Left hindlimb (tissue), 1 donor: ENCODE results near the gene MVK.
"Not testable (repeated sequence)": the region's sequence is repeated elsewhere in the genome, so short reads cannot be mapped to it uniquely, and the experiment has no call there.

Source experiments
- DNase-seq: peaks from one replicate; pipeline ENCODE4 v3.0.0-alpha.2; 2018

Gene MVK

DNA sequence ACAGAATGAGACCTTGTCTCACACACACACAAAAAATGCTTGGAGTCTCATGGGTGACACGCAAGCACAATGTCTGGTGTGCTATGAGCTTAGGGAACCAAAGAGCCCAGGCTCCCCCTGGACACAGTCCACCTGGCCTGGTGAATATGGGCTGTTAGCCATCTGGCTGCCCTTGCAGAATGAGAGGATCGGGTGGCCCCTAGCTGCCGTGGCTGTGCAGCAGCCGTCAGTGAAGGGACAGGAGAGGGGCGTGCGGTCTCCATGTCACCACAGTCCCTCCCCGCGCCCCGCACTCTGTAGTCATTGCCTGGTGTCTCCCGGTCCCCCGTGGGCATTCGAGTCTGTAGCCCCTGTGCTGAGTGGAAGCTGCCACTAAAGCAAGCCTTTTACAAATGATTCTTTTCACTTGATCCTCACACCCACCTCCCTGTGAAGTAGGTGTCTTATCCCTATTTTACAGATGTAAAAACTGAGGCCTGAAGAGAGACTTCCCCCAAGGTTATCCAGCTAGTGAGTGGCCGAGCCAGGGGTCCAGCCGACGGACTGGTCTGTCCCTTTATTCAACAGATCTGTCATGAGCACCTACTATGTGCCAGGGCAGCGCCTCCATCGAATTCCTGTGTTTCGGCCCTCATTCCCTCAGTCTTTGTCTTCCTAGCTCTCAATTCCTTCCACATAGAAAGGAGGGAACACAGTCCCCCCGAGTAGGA, 18.8 kb downstream of the MVK start:
- DNase-seq, result no peak

DNA sequence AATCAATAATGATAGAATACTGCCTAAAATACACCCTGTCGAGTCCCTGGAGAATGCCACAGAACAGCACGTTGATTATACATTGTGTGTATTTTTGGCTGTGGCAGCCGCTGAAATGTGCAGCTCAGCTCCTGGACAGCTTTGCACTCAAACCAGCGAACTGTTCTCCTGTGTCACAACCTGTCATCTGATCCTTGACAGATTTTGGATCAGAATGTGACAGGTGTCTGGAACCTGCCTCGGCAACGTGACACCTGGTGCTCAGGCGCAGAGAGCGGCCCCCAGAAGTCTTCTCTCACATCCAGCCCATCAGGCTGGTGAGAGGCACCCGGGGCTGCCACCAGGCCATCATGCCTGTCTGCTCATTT, 19.3 kb downstream of the MVK start:
- DNase-seq, result no peak

DNA sequence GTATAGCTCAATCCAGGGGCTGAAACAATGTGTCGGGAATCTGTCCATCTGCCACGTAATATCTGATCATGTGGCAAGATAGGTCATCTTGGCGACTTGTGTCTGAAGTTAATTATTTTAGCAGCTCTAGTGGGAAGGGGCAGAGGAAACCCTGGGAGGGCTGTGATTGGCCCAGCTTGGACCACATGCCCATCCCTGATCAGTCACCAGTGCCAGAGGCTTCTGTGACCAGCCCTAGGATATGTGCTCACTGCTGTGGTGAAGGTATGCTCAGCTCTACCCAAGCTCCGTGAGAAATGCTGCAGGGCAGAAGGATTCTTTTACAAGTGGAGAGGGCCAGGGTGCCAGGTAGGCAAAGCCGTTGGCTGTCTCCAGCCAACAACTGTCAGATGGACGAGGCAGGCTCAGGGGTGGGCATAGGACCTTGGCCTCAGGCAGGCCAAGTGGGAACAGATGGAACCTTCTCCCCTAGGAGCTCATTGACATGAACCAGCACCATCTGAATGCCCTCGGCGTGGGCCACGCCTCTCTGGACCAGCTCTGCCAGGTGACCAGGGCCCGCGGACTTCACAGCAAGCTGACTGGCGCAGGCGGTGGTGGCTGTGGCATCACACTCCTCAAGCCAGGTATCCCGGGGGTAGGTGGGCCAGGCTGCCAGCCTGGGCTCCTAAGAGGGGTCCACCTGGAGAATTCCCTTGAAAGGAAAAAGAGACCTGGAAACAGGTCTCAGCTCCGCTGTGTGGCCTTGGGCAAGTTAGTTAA, 21.1 kb downstream of the MVK start:
- no peak for DNase-seq

DNA sequence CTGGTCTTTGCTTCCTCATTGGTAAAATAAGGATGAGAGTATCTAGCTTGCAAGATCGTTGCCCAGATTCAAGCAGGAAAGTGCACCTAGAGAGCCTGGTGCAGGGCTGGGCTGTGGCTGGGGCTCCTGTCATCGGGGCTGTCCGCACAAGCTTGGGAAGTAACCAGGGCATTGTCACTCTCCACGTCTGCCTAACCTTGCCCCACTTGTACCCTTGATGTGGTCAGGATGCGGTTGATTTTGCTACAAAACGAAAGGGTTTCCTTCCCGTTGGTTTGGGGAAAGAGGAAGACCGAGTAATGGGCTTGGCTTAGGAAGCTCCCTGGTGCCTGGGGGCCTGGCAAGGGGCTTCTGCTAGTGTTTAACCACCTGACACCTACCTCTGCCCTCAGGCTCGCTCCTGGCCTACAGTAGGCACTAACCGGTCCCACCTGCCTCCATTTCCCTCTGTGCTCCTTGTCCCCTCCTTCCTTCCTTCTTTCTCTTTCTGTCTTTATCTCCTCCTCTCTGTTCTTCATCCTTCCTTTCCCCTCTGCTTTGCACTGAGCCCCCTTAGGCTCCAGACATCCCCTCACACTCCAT, 21.8 kb downstream of the MVK start:
- DNase-seq, result no peak

DNA sequence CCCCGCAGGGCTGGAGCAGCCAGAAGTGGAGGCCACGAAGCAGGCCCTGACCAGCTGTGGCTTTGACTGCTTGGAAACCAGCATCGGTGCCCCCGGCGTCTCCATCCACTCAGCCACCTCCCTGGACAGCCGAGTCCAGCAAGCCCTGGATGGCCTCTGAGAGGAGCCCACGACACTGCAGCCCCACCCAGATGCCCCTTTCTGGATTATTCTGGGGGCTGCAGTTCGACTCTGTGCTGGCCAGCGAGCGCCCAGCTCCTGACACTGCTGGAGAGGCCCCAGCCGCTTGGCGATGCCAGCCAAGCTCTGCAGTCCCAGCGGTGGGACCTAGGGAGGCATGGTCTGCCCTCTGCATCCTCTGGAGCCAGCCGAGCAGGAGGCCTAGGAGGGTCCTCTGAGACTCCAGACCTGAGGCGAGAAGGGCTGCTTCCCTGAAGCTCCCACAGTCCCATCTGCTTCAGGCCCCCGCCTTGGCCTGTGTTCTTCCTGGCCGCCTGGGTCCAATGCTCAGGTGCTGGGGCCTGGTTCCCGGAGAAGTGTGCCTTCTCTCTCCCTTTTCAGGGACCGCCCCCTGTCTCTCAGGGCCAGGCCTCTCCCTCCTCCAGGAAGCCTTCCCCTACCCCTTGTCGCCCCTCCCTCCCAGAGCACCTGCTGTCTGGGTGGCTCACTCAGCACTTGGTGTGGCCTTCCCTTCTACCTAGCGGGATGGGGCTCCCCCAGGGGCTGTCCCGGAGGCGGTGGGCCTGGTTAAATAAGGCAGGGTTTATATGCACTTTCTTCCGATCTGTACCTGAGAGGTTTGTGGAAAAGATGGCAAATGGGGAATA, 23.0 kb downstream of the MVK start:
- DNase-seq, result no peak

DNA sequence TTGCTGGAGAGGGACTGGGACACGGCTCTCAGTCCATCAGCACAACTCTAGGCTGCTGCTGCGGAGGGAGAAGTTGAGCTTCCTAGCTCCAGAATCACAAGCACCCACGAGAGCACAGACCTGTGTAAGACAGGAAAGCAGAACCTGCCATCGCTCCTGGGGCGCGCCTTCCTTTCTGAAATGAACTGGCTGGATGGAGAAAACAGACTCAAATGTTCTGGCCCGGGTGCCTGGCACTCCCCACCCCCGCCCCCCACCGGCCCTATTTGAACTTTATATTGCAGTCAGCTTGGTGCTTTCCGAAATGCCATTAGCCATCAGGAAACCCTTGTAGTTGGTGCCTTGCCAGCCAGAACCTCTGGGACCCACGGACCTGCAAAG, 23.8 kb downstream of the MVK start:
- no peak for DNase-seq

DNA sequence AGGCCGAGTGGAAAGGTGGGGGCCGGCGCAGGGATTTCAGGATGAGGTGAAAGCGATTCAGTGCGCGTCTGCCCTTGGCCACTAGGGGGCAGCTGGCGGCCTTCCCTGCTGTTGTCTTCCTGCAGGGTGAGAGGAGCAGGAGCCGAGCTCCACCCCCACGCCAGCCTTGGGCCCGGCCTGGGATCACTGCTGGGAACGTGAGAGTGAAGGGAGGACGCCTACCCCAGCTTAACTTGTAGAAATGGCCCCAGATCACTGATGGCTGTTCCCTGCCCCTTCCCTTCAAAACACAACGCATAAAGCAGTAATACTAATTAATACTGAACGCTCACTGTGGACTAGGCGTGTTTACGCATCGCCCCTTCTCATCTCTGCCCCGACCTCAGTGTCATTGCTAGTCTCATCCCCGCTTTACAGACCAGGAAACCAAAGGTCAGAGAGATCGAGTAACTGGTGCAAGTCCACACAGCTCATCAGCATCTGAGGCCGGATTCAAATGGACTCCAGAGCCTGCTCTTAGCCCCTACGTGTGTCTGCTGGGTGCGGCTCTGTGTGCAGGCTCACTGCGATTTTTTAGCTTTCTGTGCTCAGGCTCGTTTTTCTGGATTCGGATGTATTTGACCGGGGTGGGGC, 24.3 kb downstream of the MVK start:
- peak; percentile 92 for DNase-seq

DNA sequence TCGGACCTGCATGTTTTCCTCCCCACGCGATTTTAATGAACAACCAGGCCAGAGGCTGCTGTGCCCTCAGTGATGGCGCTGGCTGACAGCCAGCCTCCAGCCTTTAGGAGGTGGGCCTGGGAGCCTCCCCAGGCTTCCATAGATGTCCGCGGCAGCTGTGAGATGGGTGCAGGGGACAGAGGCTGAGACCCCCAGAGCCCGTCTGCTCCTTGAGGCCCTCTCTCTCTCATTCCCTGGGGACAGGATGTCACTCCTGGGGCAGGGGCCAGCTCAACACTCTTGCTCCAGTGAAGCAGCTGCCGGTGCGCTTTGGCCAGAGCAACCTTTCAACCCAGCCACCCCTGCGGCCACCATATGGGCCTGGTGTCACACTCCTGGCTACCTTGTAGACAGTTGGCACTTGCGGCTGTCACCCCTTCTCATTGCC, 24.8 kb downstream of the MVK start:
- DNase-seq, result no peak

DNA sequence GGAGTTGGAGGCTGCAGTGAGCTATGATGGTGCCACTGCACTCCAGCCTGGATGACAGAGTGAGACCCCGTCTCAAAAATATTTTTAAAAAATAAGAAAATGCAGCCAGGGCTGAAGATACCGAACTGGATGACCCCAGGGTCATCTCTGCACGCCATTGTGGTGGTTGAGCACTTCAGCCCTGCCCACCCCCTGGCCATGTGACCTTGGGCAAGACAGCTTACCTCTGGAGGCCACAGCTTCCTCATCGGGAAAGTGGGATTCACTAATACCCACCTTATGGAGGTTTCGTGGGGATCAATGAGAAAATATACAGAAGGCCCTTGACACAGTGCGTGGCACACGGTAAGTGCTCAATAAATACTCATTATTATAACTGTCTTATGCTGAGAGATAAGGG, 25.5 kb downstream of the MVK start:
- DNase-seq, result no peak

DNA sequence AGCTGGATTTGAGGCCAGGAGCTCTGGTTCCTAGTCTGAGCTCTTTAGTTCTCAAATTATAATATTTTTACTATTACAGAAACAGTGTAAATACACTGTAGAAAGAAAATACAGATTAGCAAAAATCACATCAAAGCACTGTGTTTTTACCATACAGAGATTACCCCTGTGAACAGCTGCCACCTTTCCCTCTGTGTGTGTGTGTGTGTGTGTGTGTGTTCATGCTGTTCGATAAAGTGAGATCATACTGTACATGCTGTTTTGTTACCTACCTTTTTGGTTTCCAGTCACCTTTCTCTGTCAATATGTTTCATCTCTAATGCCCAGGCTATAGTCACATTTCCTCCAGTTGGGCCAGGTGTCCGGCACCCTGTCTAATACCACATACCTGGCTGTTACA, 26.9 kb downstream of the MVK start:
- no peak for DNase-seq

DNA sequence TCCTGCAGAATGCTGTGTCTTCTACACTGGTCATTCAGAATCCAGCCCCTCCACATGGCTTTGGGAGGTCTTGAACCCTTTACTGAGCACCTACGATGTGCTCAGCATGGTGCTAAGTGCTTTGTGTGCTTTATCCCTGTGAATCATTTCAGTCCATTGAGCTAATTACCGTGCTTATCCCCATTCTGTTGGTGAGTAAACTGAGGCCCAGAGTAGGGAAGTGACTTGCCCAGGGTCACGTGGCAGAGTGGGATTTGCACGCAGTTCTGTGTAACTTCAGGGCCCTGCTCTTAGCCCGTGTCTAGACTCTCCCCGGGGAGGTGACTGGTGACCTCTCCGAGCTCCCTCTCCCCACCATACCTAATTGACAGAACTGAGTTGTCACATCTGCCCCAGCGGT, 27.4 kb downstream of the MVK start:
- DNase-seq, result no peak

DNA sequence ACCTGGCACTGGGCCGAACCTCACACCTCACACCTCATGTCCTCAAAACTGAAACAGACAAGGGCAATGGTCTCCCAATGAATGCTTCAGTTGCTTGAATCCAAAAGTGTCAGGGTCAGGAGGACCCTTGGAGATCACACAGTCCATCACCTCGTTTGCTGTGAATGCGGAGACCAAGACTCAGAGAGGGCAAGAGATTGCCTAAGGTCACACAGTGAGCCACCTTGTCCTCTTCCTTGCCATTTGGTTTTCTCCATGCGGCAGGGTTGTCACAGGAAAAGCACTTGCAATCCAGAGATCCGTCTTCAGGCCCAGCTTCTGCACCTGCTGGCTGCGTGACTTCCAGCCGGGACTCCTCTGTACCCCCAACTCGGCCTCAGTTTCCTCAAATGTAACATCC, 28.0 kb downstream of the MVK start:
- no peak for DNase-seq

DNA sequence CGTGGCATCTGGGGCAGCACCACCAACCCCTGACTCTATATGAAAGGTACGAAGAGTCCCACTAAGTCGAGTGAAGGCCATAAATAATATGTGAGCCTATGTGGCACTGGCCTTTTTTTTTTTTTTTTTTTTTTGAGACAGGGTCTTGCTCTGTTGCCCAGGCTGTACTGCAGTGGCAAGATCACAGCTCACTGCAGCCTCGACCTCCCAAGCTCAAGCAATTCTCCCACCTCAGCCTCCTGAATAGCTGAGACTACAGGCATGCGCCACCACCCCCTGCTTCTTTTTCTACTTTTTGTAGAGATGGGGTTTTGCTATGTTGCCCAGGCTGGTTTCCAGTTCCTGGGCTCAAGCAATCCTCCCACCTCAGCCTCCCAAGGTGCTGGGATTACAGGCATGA, 28.5 kb downstream of the MVK start:
- not testable (repeated sequence) for DNase-seq

DNA sequence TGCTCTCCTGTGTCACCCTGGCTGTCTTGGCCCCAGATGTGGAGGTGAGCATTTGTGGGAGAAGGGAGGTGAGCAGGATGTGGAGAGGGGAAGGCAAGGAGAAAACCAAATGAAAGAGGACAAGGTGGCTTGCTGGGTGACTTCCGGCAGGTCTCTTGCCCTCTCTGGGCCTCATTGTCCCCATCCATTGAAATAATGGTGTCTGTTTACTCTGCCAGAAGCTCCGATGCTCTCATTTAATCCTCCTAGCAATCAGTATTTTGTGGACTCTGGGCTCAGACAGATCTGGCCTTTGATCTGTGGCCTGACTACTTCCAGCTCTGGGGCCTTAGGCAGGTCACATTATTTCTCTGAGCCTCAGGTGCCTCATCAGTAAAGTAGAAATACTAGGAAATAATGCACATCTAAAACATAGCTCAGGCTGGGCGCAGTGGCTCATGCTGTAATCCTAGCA, 30.6 kb downstream of the MVK start:
- DNase-seq, result no peak

DNA sequence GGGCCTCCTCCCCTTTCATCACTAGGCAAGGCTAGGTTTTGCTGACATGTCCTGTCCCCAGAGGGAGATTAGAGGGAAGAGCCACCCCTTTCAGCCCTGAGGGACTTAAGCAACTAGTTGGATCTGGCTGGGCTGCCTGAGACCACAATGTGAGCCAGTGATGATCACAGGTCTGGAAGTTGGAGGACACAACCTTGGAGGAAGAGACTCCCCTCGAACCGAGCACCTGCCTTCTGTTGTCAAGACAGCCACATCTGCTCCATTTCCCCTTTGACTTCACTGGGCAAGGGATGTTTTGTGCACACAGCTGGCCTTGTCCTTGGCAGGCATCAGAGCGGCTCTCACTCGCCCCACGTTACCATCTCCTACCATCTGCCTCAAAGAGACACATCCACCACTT, 31.4 kb downstream of the MVK start:
- no peak for DNase-seq

DNA sequence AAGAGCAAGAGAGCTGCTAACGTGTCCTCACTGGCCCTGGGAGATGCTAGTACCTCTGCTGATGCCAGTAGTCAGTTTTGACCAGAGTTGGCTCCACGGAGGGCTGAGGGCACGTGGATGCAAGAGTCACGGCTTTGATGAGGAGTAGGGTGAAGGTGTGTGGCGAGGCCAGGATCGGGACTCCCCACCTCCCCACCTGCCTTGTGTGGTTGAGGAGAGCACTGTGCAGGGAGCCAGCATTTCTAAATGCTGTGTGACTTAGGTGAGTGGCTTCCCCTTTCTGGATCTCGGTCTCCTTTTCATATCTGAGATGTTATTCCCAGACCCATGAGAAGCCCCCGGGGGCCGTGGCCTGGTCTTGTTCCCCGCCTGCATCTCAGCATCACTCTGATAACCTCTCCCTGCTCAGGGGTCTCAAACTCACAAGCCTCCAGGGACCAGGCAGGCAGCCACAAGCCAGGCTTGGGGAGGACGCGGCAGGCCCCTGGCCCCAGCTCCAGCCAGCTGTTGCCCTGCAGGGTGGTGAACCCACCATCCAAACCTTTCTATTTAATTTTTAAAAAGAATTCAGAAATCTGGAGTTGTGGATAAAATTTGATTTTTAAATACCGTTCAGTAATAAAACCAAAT, 32.1 kb downstream of the MVK start:
- no peak for DNase-seq

DNA sequence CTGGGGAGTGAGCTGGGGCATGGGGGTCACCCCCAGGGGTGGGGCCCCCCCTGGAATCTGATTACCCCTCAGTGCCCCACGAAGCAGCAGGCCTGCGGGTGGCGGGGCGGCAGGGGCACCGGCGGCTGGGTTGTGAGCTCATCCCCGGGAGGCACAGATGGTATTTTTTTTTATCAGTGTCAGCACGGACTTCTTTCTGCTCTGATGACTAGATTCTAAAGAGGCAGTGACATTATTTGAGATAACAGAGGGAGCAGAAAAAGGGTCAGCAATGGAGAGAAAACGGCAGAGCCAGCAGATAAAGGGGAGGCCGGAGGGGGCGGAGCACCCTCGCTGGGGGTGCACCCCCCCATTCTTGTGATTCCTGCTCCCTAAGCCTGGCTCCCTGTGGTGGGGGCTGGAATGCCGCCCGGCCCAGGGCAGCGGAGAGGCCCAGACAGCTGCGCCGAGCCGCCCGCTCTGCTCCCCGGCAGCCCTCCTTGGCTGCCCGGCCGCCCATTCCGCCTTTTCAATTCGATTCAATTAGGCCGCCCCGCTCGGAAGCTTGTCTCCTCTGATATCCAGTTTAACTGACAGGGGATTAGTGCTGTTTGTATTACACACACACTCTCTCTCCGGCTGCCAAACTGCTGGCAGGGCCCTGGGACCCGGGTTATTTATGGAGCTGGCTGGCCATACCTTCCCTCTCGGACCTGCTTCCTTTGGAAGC, 32.9 kb downstream of the MVK start:
- DNase-seq, result peak; percentile 49

DNA sequence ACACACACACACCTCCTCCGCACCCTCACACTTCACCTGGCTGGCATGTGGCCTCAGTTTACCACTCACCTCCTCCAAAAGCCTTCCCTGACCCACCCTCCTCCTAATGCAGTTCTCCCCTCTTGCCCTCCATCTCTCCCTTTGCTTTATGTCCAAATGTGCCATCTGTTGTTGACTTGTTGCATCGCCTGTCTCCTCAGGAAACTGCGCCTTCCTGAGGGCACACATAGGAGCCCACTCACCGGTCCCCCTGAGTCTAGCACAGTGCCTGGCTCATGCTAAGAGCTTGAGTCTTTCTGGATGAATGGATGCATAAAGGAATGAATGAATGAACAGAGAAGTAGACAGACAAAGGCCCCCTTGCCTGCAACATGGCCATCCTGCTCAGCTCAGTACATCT, 34.0 kb downstream of the MVK start:
- no peak for DNase-seq

DNA sequence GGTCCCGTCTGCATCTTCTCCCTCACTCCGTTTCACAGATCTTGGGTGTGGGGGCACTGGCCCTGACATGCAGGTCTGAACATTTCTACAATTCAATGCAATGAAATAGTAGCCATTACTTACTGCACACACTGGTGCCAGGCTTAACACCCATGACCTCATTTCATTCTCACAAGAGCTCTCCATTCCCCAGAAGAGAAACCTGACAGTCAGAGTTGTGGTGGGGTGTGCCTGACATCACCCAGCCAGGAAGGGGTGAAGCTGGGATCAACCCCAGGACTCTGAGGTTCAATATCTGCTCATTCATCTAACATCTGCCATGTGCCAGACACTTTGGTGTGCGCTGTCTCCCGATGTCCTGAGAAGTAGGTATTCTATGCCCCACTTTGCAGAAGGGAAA, 34.7 kb downstream of the MVK start:
- DNase-seq, result no peak

DNA sequence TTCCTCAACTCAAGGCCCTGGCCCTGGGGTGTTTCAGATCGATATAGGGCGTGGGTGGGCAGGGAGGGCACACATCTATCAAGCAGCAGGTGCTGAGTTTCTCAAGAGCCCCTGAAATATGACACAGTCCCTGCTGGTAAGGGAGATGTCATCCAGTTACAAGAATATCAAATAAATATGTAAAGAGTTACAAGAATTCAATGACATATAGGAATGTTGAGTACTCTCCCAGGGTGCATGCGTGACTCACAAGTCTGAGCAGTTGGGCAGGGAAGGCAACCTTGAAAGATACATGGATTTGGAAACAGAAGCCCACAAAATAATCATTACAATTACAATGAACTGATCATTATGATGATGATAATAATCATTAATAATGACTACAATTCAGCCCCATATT, 35.2 kb downstream of the MVK start:
- no peak for DNase-seq

DNA sequence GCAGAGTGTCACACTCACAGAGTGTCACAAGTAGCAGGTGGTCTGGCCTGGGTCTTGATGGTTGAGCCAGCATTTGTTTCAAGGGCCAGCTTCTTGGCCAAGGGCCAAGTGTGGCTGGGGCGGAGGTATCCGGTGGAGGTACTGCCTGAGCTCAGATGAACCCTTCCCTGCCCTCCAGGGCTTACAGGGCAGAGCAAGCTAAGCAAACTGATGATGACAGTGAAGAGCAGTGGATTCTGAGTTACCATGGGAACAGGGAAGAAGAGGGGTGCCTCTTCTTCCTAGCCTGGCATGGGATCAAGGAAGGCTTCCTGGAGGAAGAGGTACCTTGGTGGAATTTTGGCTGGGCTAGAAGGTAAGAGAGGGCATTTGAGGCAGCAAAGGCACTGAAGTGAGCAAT, 35.7 kb downstream of the MVK start:
- DNase-seq, result no peak

DNA sequence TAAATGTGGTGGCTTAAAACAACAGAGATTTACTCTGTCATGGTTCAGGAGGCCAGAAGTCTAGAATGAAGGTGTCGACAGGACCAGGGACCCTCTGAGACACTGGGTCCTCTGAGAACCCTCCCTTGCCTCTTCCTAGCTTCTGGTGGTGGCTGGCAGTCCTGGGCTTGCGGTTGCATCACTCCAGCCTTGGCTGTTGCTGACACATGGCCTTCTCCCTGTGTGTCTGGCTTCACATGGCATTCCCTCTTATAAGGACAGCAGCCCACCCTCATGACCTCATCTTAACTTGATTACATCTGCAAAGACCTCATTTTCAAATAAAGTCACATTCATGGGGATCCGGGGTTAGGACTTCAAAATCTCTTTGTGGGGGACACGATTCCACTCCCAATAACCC, 36.9 kb downstream of the MVK start:
- no peak for DNase-seq
